ENCODE results near the gene SYT2. TPM values are rescaled to one million over a fixed set of nuclear protein-coding genes. Genes with fewer than 3 reads are reported as not detected.

Gene SYT2
- total RNA-seq, 1 donor from 2014 or later: not detected

DNA sequence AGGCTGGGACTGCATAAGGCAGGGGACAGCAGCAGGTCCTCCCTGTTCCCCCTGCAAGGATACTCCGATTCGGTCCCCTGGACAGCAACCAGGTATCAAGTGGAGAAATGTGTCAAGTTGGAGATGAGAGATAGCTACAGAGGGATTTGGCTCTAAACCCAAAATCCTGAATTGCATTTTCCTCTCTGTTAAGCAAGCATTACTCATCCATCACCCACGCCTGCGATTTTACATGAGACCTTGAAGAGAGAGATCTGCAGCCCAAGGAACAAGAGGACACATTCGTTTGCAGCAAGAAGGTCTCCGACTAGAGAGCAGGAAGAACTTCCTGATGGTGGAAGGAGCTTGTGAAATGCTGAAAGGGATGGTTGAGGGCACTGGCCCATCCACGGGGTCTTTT is 21.9 kb downstream of the SYT2 start:
- Histone ChIP-seq H3K36me3 (no peaks in the 10 kb centered on the region), H3K4me1 (no peaks in the 10 kb centered on the region), H3K27ac (no peak overlapping the region), H3K9me3 (no peaks in the 10 kb centered on the region), H3K4me3 (no peak overlapping the region), H3K27me3 (no peaks in the 10 kb centered on the region)
- TF ChIP-seq, protein P1, sequence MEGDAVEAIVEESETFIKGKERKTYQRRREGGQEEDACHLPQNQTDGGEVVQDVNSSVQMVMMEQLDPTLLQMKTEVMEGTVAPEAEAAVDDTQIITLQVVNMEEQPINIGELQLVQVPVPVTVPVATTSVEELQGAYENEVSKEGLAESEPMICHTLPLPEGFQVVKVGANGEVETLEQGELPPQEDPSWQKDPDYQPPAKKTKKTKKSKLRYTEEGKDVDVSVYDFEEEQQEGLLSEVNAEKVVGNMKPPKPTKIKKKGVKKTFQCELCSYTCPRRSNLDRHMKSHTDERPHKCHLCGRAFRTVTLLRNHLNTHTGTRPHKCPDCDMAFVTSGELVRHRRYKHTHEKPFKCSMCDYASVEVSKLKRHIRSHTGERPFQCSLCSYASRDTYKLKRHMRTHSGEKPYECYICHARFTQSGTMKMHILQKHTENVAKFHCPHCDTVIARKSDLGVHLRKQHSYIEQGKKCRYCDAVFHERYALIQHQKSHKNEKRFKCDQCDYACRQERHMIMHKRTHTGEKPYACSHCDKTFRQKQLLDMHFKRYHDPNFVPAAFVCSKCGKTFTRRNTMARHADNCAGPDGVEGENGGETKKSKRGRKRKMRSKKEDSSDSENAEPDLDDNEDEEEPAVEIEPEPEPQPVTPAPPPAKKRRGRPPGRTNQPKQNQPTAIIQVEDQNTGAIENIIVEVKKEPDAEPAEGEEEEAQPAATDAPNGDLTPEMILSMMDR (IDR thresholded peaks at IDR 0.05): no peak
- no peak for DNase-seq (ENCODE audit: low spot score in 2 of 2)
- intact Hi-C loops (cut with DNase I): no loop called here

DNA sequence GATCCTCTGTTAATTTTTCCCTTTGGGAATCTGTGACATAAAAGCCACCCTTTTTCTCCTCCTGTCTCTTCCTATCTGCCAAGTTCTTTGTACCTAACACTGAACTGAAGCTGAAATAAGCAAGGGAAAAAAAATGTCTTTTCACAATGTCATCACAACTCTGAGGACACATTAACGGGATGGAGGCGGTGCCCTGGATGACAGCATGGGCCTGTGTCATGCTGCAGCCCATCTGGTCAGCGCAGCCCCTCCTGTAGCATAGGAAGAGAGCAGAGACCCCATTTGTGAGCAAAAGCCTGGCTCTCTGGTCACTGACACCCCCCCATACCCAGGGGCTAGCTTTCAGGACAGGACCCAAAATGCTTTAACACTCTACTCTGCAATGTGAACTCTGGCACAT is 22.5 kb downstream of the SYT2 start:
- Histone ChIP-seq H3K4me3 (no peak overlapping the region), H3K27ac (no peak overlapping the region), H3K36me3 (no peaks in the 10 kb centered on the region), H3K4me1 (no peaks in the 10 kb centered on the region), H3K27me3 (no peaks in the 10 kb centered on the region), H3K9me3 (no peaks in the 10 kb centered on the region)
- intact Hi-C loops (cut with DNase I): no loop called here
- TF ChIP-seq, protein P1 (IDR thresholded peaks at IDR 0.05): no peak
- no peak for DNase-seq (ENCODE audit: low spot score in 2 of 2)

DNA sequence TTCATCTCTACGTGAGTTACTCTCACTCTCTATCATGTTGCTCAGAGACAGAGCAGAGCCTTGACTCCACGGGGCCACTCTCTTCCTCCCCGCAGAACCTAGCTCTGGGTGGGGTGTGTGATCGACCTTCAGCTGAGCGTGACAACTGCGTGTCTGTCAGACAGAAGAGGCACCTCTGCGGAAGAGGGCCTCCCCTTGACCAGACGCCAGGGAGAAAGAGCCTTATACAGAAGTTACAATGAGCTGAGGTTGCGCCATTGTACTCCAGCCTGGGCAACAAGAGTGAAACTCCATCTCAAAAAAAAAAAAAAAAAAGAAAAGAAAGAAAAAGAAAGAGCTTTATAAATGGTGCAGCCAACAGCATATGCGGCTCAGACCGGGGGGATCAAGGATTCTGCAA is 22.9 kb downstream of the SYT2 start:
- H3K27me3 ChIP-seq: no peaks in the 10 kb centered on the region
- H3K4me1 ChIP-seq: no peaks in the 10 kb centered on the region
- DNase-seq (ENCODE audit: low spot score in 2 of 2): no peak
- H3K9me3 ChIP-seq: no peaks in the 10 kb centered on the region
- TF ChIP-seq, protein P1 (IDR thresholded peaks at IDR 0.05): no peak
- intact Hi-C loops (cut with DNase I): no loop called here
- H3K4me3 ChIP-seq: no peak overlapping the region
- H3K36me3 ChIP-seq: no peaks in the 10 kb centered on the region
- H3K27ac ChIP-seq: no peak overlapping the region

DNA sequence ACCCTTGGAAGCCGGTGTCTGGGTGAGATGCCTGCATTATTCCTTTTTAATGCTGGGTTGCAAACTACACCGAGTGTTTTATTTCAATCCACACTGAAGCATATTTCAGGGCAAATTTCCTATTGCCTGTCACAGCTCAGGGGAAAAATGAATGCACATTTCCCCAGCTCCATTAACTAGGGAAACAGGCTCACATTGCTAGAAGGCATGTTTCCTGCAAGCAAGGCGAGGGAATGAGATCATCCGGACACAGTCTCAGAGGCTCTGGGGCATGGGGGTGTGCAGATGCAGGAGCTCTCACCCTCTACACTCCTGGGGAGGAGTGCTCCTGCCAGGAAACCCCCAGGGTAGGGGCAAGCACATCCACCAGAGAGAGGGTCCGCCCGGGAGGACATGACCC is 24.6 kb downstream of the SYT2 start:
- no peaks in the 10 kb centered on the region for H3K4me1 ChIP-seq
- H3K4me3 ChIP-seq: no peak overlapping the region
- no peaks in the 10 kb centered on the region for H3K27me3 ChIP-seq
- no peak for DNase-seq (ENCODE audit: low spot score in 2 of 2)
- no peaks in the 10 kb centered on the region for H3K36me3 ChIP-seq
- no peaks in the 10 kb centered on the region for H3K9me3 ChIP-seq
- no peak overlapping the region for H3K27ac ChIP-seq
- TF ChIP-seq, protein P1 (IDR thresholded peaks at IDR 0.05): no peak
- intact Hi-C loops (cut with DNase I): no loop called here

DNA sequence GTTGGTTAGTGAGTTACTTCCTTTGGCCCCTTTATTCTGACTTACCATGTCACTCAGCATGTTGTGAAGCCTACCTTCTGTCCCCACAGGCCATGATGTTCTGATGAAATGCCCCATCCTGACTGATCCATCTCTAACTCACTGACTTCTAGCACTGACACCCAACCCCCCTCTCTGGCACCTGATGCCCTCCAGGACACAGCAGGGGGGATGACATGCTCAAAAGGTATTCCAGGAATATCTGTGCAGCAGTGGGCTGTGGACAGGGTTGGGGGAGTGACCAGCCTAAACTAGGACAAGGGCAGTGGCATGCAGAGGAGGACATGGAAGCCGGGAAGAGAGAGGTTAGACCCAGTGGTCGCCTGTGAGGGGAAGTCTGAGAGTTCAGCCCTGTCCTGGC is 25.5 kb downstream of the SYT2 start:
- no peaks in the 10 kb centered on the region for H3K9me3 ChIP-seq
- no peak for DNase-seq (ENCODE audit: low spot score in 2 of 2)
- TF ChIP-seq, protein P1 (IDR thresholded peaks at IDR 0.05): no peak
- H3K36me3 ChIP-seq: no peaks in the 10 kb centered on the region
- H3K4me1 ChIP-seq: no peaks in the 10 kb centered on the region
- no peak overlapping the region for H3K4me3 ChIP-seq
- H3K27me3 ChIP-seq: no peaks in the 10 kb centered on the region
- intact Hi-C loops (cut with DNase I): no loop called here
- no peak overlapping the region for H3K27ac ChIP-seq

DNA sequence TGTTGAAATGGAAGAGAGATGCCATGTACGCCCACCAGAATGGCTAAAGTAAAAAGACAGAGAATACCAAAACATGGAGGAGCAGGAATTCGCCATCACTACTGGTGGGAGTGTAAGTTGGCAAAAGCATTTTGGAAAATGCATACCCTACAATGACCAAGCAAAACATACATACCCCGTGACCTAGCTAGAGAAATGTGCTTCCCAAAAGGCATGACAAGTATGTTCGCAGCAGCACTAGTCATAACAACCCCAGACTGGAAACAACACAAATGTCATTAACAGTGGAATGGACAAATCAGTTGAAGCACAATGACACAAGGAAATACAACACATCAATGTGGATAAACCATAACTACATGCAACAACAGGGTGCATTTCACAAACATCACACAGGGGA is 27.2 kb downstream of the SYT2 start:
- H3K27ac ChIP-seq: no peak overlapping the region
- no peaks in the 10 kb centered on the region for H3K4me1 ChIP-seq
- no peak for DNase-seq (ENCODE audit: low spot score in 2 of 2)
- intact Hi-C loops (cut with DNase I): no loop called here
- TF ChIP-seq, protein P1 (IDR thresholded peaks at IDR 0.05): no peak
- no peak overlapping the region for H3K4me3 ChIP-seq
- no peaks in the 10 kb centered on the region for H3K36me3 ChIP-seq
- H3K9me3 ChIP-seq: no peaks in the 10 kb centered on the region
- H3K27me3 ChIP-seq: no peaks in the 10 kb centered on the region

Data from ascending aorta (tissue), 2 donors.